GM12878 (cell line): ENCODE measurements around the gene DENND4C.

ENCODE experiments used
- CHD4 ChIP-seq: fragments of 200-600 bp; sonication (generic); IDR thresholded peaks from 2 replicates; pipeline ENCODE4 v1.6.1; 2016; ENCODE audit warnings: mild to moderate bottlenecking
- EP300 ChIP-seq, 2 experiments: fragments of 150-350 bp in 1 of 2; IDR thresholded peaks; 2 replicates each; pipeline ENCODE4 v1.6.1; 2011 to 2012; ENCODE audit warnings: low read depth in 2 of 2, low read length in 2 of 2, borderline replicate concordance in 1 of 2, improper control_type of control experiment in 1 of 2, inconsistent platforms in 1 of 2; ENCODE audit not compliant: control insufficient read depth in 1 of 2
- EZH2 ChIP-seq: IDR thresholded peaks from 2 replicates; pipeline ENCODE4 v1.6.1; 2012; ENCODE audit warnings: low read depth, mild to moderate bottlenecking, control low read depth, inconsistent platforms, low read length, borderline replicate concordance; ENCODE audit not compliant: control insufficient read depth
- FOXK2 ChIP-seq: fragments of 450-650 bp; IDR thresholded peaks from 2 replicates; pipeline ENCODE4 v1.6.1; 2017; ENCODE audit warnings: mild to moderate bottlenecking, moderate library complexity
- GABPA ChIP-seq: IDR thresholded peaks from 2 replicates; pipeline ENCODE4 v1.6.1; 2014; ENCODE audit warnings: antibody characterized with exemption, low read depth, mild to moderate bottlenecking, inconsistent platforms
- MYC ChIP-seq: IDR thresholded peaks from 2 replicates; pipeline ENCODE4 v1.6.1; 2011; ENCODE audit warnings: mild to moderate bottlenecking, low read length, moderate library complexity, inconsistent platforms; ENCODE audit not compliant: insufficient read depth, insufficient replicate concordance, insufficient read length, severe bottlenecking
- TF ChIP-seq, protein P1 (sequence below): IDR thresholded peaks from 2 replicates; pipeline ENCODE4 v1.6.1; 2011; ENCODE audit warnings: low read depth, low read length, improper control_type of control experiment, borderline replicate concordance
- TF ChIP-seq, protein P2 (sequence below), 3 experiments: IDR thresholded peaks in 2 of 3; conservative IDR thresholded peaks in 1 of 3; 2 replicates each; pipeline ENCODE4 v1.5.1; 2011; ENCODE audit warnings: low read depth in 3 of 3, low read length in 3 of 3, mild to moderate bottlenecking in 3 of 3, control low read depth in 2 of 3, moderate library complexity in 2 of 3, inconsistent platforms in 1 of 3, mixed read lengths in 1 of 3; ENCODE audit not compliant: control insufficient read depth in 2 of 3, insufficient read depth in 1 of 3; ENCODE audit errors: extremely low read depth in 1 of 3
- TF ChIP-seq, protein P3 (sequence below): IDR thresholded peaks from 2 replicates; pipeline ENCODE4 v1.6.1; 2012; ENCODE audit warnings: low read depth, low read length, improper control_type of control experiment
- TF ChIP-seq, protein P4 (sequence below): IDR thresholded peaks from 2 replicates; pipeline ENCODE4 v1.6.1; 2012; ENCODE audit warnings: low read depth, low read length, improper control_type of control experiment
- TF ChIP-seq, protein P5 (sequence below): IDR thresholded peaks from 2 replicates; pipeline ENCODE4 v1.6.1; 2012; ENCODE audit warnings: low read depth, low read length, improper control_type of control experiment
- TF ChIP-seq, protein P6 (sequence below): fragments of 450-650 bp; IDR thresholded peaks from 2 replicates; pipeline ENCODE4 v1.6.1; 2016; ENCODE audit warnings: mild to moderate bottlenecking

DNA sequence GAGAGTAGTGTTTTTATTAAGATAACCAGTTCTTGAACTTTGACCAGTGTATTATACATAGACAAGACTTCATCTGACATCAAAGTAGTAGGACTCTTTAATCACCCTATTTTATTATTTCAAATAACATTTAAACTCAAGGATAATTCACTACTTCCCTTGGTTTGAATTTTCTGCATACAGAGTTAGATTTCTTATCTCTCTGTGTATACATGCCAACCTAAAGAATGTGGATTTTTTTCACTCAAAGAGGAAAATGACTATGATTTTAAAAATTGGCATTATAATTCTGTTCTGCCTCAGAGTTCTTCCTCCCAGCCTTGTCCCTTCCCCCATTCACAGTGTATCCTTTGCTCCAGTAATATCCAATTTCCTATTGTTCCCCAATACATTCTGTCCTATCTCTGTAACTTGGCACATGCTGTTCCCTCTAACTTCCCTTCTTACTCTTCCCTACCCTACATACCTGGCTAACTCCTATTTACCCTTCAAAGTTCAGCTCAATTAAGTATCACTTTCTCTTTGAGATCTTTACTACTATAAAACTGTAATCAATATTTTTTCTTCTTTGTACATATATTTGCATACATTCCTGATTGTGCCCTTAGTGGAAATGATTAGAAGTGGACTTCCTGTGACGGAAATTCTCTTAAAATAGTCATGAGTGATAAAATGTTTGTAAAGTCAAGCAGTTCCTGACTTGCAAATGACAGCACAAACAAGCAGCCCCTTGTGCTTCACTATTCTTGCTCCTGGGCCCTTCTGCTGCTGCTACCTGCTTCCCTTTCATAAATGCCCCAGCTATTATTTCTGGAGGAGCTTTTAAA lies 38.1 kb upstream of the DENND4C start:
- TF ChIP-seq, protein P1, sequence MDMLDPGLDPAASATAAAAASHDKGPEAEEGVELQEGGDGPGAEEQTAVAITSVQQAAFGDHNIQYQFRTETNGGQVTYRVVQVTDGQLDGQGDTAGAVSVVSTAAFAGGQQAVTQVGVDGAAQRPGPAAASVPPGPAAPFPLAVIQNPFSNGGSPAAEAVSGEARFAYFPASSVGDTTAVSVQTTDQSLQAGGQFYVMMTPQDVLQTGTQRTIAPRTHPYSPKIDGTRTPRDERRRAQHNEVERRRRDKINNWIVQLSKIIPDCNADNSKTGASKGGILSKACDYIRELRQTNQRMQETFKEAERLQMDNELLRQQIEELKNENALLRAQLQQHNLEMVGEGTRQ, result no peak
- TF ChIP-seq GABPA (no peak), EP300 (IDR thresholded peaks at IDR 0.05; ENCODE audit: borderline replicate concordance in 1 of 2, control insufficient read depth in 1 of 2, low read depth in 2 of 2, low read length in 2 of 2) (no peak), FOXK2 (no peak), EZH2 (no peak), CHD4 (no peak), MYC (no peak)
- TF ChIP-seq, protein P2, sequence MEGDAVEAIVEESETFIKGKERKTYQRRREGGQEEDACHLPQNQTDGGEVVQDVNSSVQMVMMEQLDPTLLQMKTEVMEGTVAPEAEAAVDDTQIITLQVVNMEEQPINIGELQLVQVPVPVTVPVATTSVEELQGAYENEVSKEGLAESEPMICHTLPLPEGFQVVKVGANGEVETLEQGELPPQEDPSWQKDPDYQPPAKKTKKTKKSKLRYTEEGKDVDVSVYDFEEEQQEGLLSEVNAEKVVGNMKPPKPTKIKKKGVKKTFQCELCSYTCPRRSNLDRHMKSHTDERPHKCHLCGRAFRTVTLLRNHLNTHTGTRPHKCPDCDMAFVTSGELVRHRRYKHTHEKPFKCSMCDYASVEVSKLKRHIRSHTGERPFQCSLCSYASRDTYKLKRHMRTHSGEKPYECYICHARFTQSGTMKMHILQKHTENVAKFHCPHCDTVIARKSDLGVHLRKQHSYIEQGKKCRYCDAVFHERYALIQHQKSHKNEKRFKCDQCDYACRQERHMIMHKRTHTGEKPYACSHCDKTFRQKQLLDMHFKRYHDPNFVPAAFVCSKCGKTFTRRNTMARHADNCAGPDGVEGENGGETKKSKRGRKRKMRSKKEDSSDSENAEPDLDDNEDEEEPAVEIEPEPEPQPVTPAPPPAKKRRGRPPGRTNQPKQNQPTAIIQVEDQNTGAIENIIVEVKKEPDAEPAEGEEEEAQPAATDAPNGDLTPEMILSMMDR (IDR thresholded peaks at IDR 0.05 in 2 of 3, conservative IDR thresholded peaks at IDR 0.05 in 1 of 3; ENCODE audit: control insufficient read depth in 2 of 3, extremely low read depth in 1 of 3, insufficient read depth in 1 of 3, low read depth in 3 of 3, low read length in 3 of 3), result no peak
- TF ChIP-seq, protein P3, sequence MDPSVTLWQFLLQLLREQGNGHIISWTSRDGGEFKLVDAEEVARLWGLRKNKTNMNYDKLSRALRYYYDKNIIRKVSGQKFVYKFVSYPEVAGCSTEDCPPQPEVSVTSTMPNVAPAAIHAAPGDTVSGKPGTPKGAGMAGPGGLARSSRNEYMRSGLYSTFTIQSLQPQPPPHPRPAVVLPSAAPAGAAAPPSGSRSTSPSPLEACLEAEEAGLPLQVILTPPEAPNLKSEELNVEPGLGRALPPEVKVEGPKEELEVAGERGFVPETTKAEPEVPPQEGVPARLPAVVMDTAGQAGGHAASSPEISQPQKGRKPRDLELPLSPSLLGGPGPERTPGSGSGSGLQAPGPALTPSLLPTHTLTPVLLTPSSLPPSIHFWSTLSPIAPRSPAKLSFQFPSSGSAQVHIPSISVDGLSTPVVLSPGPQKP, result no peak
- TF ChIP-seq, protein P4, sequence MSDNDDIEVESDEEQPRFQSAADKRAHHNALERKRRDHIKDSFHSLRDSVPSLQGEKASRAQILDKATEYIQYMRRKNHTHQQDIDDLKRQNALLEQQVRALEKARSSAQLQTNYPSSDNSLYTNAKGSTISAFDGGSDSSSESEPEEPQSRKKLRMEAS, result no peak
- TF ChIP-seq, protein P5, sequence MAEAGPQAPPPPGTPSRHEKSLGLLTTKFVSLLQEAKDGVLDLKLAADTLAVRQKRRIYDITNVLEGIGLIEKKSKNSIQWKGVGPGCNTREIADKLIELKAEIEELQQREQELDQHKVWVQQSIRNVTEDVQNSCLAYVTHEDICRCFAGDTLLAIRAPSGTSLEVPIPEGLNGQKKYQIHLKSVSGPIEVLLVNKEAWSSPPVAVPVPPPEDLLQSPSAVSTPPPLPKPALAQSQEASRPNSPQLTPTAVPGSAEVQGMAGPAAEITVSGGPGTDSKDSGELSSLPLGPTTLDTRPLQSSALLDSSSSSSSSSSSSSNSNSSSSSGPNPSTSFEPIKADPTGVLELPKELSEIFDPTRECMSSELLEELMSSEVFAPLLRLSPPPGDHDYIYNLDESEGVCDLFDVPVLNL, result no peak
- TF ChIP-seq, protein P6, sequence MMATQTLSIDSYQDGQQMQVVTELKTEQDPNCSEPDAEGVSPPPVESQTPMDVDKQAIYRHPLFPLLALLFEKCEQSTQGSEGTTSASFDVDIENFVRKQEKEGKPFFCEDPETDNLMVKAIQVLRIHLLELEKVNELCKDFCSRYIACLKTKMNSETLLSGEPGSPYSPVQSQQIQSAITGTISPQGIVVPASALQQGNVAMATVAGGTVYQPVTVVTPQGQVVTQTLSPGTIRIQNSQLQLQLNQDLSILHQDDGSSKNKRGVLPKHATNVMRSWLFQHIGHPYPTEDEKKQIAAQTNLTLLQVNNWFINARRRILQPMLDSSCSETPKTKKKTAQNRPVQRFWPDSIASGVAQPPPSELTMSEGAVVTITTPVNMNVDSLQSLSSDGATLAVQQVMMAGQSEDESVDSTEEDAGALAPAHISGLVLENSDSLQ, result no peak
